ENCODE measurements around the gene ZNF576.
"Not testable (repeated sequence)": the region's sequence is repeated elsewhere in the genome, so short reads cannot be mapped to it uniquely, and the experiment has no call there.

Gene ZNF576, protein sequence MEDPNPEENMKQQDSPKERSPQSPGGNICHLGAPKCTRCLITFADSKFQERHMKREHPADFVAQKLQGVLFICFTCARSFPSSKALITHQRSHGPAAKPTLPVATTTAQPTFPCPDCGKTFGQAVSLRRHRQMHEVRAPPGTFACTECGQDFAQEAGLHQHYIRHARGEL
- long read RNA-seq, transcript ZNF576-201 (3 exons, 2,566 nt) = major isoform, 7 of 10 reads
- long read RNA-seq, partial matches to known transcripts = 0 of 10 reads
- long read RNA-seq, other reads (novel, unspliced or antisense) = 0 of 10 reads

DNA sequence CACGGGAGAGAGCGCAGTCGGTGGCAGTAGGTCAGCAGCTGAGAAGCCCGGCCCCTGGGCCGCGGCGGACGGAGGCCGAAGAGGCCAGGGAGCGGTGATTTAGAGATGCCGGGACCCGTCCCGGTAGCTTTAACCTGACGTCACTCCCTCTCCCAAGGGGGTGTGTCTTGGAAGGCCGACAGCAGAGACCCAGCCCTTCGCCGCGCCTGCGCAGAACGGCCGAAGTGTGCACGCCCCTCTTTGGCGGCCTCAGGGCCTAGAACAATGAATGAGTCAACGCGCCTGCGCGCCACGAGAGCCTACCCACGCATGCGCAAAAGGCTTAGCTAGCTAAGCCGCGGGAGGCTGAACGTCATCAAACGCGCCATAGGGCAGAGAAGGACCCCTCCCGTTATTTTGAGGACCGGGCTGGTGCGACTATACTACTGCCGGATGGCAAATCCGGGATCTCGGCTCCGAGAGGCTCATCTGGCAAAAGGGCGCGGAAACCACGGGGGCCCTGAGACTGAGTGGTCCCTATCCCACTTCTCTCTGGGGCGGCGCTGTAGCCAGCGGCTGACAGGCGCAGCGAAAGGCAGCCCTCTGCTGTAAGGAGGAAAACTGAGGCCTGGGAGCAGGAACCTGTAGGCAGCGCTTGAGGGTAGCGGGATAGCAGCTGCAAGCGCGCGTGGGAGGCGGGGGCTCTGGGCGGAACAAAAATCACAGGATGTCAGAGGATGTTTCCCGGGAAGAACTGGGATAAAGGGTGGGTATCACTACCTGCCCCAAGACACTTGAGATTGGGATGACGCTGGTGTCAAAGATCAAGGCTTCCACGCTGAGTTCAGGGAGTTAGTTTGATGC is at the start of gene ZNF576, which contains the start of gene IRGQ:
Gene ZNF576, plus strand, starts transcription at position 597 of the 843 bp plus-strand sequence. CDS start 514 bp downstream, outside the sequence.
Gene IRGQ, minus strand, starts transcription at position 136 of the 843 bp plus-strand sequence. CDS start 796 bp downstream, outside the sequence.
- TF ChIP-seq POLR2AphosphoS5 (IDR thresholded peaks at IDR 0.05; ENCODE audit: low read depth) (peak; percentile 69), GABPA (IDR thresholded peaks at IDR 0.05; ENCODE audit: low read depth) (no peak), SPI1 (IDR thresholded peaks at IDR 0.05; ENCODE audit: borderline replicate concordance, low read depth) (peak; percentile 1; the same call in 1 of the 2 replicates)
- DNase-seq (ENCODE audit: low read depth in 1 of 2, low spot score in 1 of 2) = peak; percentile 98 to 100
- Histone ChIP-seq H3K27ac (replicated peaks) (peak within 1 kb of the TSS; percentile 100), H3K4me3 (replicated peaks; ENCODE audit: insufficient read depth, low read length) (peak within 1 kb of the TSS; percentile 77), H3K27me3 (ENCODE audit: insufficient read depth, poor library complexity, severe bottlenecking) (no peaks in the 10 kb centered on the region)

DNA sequence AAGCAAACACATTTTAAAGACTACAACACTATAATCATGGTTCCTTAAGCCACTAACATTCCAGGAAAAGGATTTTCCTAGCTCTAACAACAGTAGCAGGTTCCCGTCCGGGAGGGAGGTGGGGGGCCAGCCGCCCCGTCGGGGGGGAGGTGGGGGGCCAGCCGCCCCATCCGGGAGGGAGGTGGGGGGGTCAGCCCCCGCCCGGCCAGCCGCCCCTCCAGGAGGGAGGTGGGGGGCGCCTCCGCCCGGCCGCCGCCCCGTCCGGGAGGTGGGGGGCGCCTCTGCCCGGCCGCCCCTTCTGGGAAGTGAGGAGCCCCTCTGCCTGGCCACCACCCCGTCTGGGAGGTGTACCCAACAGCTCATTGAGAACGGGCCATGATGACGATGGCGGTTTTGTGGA is 48.5 kb upstream of the ZNF576 start:
- H3K27me3 ChIP-seq (ENCODE audit: insufficient read depth, poor library complexity, severe bottlenecking); H3K27ac ChIP-seq (replicated peaks); H3K4me3 ChIP-seq (replicated peaks; ENCODE audit: insufficient read depth, low read length); DNase-seq (ENCODE audit: low read depth in 1 of 2, low spot score in 1 of 2): not testable (repeated sequence)

DNA sequence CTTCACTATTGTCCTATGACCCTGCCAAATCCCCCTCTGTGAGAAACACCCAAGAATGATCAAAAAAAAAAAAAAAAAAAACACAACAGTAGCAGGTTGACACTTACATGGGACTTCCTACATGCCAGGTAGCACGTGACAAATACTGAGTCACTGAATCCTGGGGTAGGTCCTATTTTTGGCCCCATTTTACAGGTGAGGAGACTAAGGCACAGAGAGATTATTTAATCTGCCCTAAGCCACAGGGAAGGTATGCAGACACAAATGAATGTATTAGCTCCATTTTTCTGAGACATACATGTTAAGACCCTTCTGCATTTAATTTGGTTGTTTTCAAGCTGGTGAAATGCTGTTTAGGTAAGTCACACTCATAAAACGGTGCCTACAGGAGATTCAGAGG is 47.7 kb upstream of the ZNF576 start:
- DNase-seq (ENCODE audit: low read depth in 1 of 2, low spot score in 1 of 2) = no peak
- TF ChIP-seq GABPA (IDR thresholded peaks at IDR 0.05; ENCODE audit: low read depth) = no peak
- TF ChIP-seq, protein P1, sequence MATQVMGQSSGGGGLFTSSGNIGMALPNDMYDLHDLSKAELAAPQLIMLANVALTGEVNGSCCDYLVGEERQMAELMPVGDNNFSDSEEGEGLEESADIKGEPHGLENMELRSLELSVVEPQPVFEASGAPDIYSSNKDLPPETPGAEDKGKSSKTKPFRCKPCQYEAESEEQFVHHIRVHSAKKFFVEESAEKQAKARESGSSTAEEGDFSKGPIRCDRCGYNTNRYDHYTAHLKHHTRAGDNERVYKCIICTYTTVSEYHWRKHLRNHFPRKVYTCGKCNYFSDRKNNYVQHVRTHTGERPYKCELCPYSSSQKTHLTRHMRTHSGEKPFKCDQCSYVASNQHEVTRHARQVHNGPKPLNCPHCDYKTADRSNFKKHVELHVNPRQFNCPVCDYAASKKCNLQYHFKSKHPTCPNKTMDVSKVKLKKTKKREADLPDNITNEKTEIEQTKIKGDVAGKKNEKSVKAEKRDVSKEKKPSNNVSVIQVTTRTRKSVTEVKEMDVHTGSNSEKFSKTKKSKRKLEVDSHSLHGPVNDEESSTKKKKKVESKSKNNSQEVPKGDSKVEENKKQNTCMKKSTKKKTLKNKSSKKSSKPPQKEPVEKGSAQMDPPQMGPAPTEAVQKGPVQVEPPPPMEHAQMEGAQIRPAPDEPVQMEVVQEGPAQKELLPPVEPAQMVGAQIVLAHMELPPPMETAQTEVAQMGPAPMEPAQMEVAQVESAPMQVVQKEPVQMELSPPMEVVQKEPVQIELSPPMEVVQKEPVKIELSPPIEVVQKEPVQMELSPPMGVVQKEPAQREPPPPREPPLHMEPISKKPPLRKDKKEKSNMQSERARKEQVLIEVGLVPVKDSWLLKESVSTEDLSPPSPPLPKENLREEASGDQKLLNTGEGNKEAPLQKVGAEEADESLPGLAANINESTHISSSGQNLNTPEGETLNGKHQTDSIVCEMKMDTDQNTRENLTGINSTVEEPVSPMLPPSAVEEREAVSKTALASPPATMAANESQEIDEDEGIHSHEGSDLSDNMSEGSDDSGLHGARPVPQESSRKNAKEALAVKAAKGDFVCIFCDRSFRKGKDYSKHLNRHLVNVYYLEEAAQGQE (IDR thresholded peaks at IDR 0.05; ENCODE audit: insufficient replicate concordance, low read depth) = no peak
- TF ChIP-seq SPI1 (IDR thresholded peaks at IDR 0.05; ENCODE audit: borderline replicate concordance, low read depth) = no peak
- TF ChIP-seq, protein P2, sequence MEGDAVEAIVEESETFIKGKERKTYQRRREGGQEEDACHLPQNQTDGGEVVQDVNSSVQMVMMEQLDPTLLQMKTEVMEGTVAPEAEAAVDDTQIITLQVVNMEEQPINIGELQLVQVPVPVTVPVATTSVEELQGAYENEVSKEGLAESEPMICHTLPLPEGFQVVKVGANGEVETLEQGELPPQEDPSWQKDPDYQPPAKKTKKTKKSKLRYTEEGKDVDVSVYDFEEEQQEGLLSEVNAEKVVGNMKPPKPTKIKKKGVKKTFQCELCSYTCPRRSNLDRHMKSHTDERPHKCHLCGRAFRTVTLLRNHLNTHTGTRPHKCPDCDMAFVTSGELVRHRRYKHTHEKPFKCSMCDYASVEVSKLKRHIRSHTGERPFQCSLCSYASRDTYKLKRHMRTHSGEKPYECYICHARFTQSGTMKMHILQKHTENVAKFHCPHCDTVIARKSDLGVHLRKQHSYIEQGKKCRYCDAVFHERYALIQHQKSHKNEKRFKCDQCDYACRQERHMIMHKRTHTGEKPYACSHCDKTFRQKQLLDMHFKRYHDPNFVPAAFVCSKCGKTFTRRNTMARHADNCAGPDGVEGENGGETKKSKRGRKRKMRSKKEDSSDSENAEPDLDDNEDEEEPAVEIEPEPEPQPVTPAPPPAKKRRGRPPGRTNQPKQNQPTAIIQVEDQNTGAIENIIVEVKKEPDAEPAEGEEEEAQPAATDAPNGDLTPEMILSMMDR (IDR thresholded peaks at IDR 0.05; ENCODE audit: insufficient read depth, low read length) = no peak
- no peak for TF ChIP-seq POLR2AphosphoS5 (IDR thresholded peaks at IDR 0.05; ENCODE audit: low read depth)
- Histone ChIP-seq H3K27me3 (ENCODE audit: insufficient read depth, poor library complexity, severe bottlenecking) (no peaks in the 10 kb centered on the region), H3K27ac (replicated peaks) (no peak overlapping the region), H3K4me3 (replicated peaks; ENCODE audit: insufficient read depth, low read length) (no peak overlapping the region)

DNA sequence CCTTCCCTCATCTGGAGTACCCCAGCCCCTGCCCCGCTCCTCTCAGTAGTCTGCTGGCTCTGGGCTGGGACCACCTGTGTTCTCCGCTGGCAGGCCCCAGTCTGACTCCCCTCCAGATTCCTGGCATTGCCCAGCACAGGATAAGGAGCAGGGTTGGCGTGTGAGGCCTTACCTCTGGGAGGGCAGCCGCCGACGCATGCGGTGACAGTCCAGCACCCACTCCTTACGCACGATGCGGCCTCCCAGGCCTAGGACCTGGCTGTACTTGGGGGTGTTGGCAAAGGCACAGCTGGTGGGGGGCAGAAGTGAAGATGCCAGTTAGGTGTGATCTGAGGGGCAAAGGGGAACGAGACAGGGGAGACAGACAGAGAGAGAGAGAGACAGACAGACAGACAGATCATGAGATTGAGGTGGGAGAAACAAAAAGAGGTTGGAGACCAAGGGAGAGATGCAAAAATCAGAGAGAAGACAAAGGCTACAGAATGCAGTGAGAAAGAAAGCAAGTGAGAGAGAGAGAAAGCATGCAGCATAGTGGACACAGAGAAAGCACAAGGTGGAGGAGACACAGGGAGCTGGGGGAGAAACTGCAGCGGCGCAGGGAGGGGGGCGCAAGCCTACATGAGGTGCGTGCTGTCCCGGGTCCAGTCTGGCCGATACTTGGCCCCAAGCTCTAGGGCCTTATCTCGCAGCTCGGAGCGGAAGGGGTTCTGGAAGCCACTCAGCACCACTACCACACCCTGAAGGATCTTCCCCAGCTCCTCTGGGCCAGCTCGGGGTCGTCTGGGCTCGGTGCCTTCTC is 44.8 kb upstream of the ZNF576 start:
- H3K27ac ChIP-seq (replicated peaks) = no peak overlapping the region
- no peak overlapping the region for H3K4me3 ChIP-seq (replicated peaks; ENCODE audit: insufficient read depth, low read length)
- TF ChIP-seq, protein P2 (IDR thresholded peaks at IDR 0.05; ENCODE audit: insufficient read depth, low read length) = no peak
- TF ChIP-seq, protein P1 (IDR thresholded peaks at IDR 0.05; ENCODE audit: insufficient replicate concordance, low read depth) = no peak
- no peak for TF ChIP-seq POLR2AphosphoS5 (IDR thresholded peaks at IDR 0.05; ENCODE audit: low read depth)
- TF ChIP-seq GABPA (IDR thresholded peaks at IDR 0.05; ENCODE audit: low read depth) = no peak
- TF ChIP-seq SPI1 (IDR thresholded peaks at IDR 0.05; ENCODE audit: borderline replicate concordance, low read depth) = no peak
- DNase-seq (ENCODE audit: low read depth in 1 of 2, low spot score in 1 of 2) = no peak
- H3K27me3 ChIP-seq (ENCODE audit: insufficient read depth, poor library complexity, severe bottlenecking) = no peaks in the 10 kb centered on the region
